Thyroid gland (tissue), 4 donors: ENCODE data around the gene LRRC30. TPM values are rescaled to one million over a fixed set of nuclear protein-coding genes. Genes with fewer than 3 reads are reported as not detected.

Source experiments
- DNase-seq, 2 donors: peaks; one replicate each; pipeline ENCODE4 v3.0.0-alpha.2; 2019
- H3K27ac ChIP-seq, 3 donors: fragments of 200-600 bp; sonication (generic); 1 replicate in 2 of 3; 2 replicates in 1 of 3; pipeline ENCODE4 v1.5.1; 2016 to 2019; ENCODE audit warnings: mild to moderate bottlenecking in 1 of 3, moderate library complexity in 1 of 3
- H3K27me3 ChIP-seq: fragments of 200-600 bp; sonication (generic); one replicate; pipeline ENCODE4 v1.5.1; 2019
- H3K36me3 ChIP-seq, 2 donors: fragments of 200-600 bp; sonication (generic); one replicate each; pipeline ENCODE4 v1.5.1; 2016 to 2019
- H3K4me1 ChIP-seq, 2 donors: fragments of 200-600 bp; sonication (generic); one replicate each; pipeline ENCODE4 v1.5.1; 2017 to 2019
- H3K4me3 ChIP-seq, 3 donors: fragments of 200-600 bp; sonication (generic); replicated peaks in 1 of 3; 1 replicate in 2 of 3; 2 replicates in 1 of 3; pipeline ENCODE4 v1.5.1; 2016; ENCODE audit warnings: mild to moderate bottlenecking in 1 of 3
- H3K9me3 ChIP-seq: fragments of 200-600 bp; sonication (generic); one replicate; pipeline ENCODE4 v1.5.1; 2017
- CTCF ChIP-seq, 6 experiments: fragments of 200-600 bp in 3 of 6; fragments of 450-650 bp in 3 of 6; sonication (generic) in 3 of 6; IDR thresholded peaks; one replicate each; pipeline ENCODE4 v1.5.1; 2016 to 2019; ENCODE audit warnings: antibody characterized with exemption in 6 of 6, mild to moderate bottlenecking in 2 of 6, inconsistent platforms in 1 of 6, moderate library complexity in 1 of 6
- POLR2A ChIP-seq, 2 donors: fragments of 450-650 bp; IDR thresholded peaks; one replicate each; pipeline ENCODE4 v1.6.1; 2017; ENCODE audit warnings: antibody characterized with exemption in 2 of 2, mild to moderate bottlenecking in 2 of 2, moderate library complexity in 1 of 2
- WGBS, 2 donors: methylation state at CpG; one replicate each; pipeline ENCODE4 v1.1.5; 2017; 5-methylcytosine and 5-hydroxymethylcytosine counted together
- intact Hi-C: fragments of 100-400 bp; cut with DNase I; formaldehyde crosslinking; loops from one replicate; pipeline ENCODE4 v1.15.1; 2023
- total RNA-seq, 4 donors: library from RNA; depleted of rRNA; stranded (reverse); fragments of >200 nt; gene quantifications; one replicate each; pipeline ENCODE4 v1.2.3, GENCODE V29; 2016

The LRRC30 gene
- total RNA-seq, 4 donors from 2014 or later, result not detected

- 94 to 100% methylated on average over 2 of the region's 3 CpGs for WGBS, 2 donors
- no peak overlapping the region for H3K27ac ChIP-seq
- H3K36me3 ChIP-seq, result no peaks in the 10 kb centered on the region
- H3K4me1 ChIP-seq, result peaks cover 9 to 10% of the 10 kb centered on the region in 2 donors
- intact Hi-C loops, result no loop called here
- no peak overlapping the region for H3K4me3 ChIP-seq
- H3K9me3 ChIP-seq, result no peaks in the 10 kb centered on the region
- TF ChIP-seq CTCF (IDR thresholded peaks at IDR 0.05) (no peak), POLR2A (IDR thresholded peaks at IDR 0.05) (no peak)
- no peak for DNase-seq
- no peaks in the 10 kb centered on the region for H3K27me3 ChIP-seq
Measured at GRCh38 chr18:7261199-7261598, 30.3 kb downstream of the LRRC30 start.

DNA sequence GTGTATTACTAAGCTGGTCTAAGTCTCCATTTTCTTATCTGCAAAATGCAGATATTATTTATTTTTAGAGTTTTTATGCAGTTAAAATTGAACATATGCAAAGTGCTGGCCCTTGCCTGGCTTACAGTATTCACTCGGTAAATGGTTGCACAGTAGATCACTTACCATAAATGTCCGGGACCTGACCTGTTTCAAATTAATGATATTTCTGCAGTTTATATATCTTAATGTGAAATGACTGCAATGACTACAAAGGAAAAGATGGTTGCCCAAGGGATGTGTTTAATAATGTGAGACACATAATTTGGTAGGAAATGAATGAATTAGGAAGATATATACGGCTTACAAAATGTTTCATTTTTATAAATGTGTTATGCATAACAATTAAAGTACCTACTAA is 37.1 kb downstream of the LRRC30 start:
- Histone ChIP-seq H3K9me3 (no peaks in the 10 kb centered on the region), H3K4me3 (no peak overlapping the region), H3K36me3 (no peaks in the 10 kb centered on the region), H3K27ac (no peak overlapping the region), H3K27me3 (no peaks in the 10 kb centered on the region), H3K4me1 (peaks cover 6 to 10% of the 10 kb centered on the region in 2 donors)
- DNase-seq, result no peak
- TF ChIP-seq POLR2A (IDR thresholded peaks at IDR 0.05) (no peak), CTCF (IDR thresholded peaks at IDR 0.05) (no peak)
- intact Hi-C loops, result no loop called here
- whole genome bisulfite sequencing, 2 donors, result 87 to 90% methylated on average over 3 of the region's 3 CpGs

- Histone ChIP-seq H3K27me3 (no peaks in the 10 kb centered on the region), H3K4me3 (no peak overlapping the region), H3K9me3 (no peaks in the 10 kb centered on the region), H3K27ac (no peak overlapping the region), H3K4me1 (peaks cover 9 to 15% of the 10 kb centered on the region in 2 donors), H3K36me3 (no peaks in the 10 kb centered on the region)
- WGBS, 2 donors, result 90 to 91% methylated on average over 6 of the region's 6 CpGs
- DNase-seq, result no peak
- TF ChIP-seq CTCF (IDR thresholded peaks at IDR 0.05), result no peak
- TF ChIP-seq POLR2A (IDR thresholded peaks at IDR 0.05), result no peak
- intact Hi-C loops, result loop anchor here (5.0 kb wide), 3 partner anchors 187 to 1122 kb away; partner anchors contain the start of gene PTPRM
Measured at GRCh38 chr18:7269942-7270341, 39.1 kb downstream of the LRRC30 start.

GRCh38 chr18:7272311-7273049 is 41.6 kb downstream of the LRRC30 start:
- intact Hi-C loops, result loop anchor here (5.0 kb wide), 3 partner anchors 185 to 1120 kb away; partner anchors contain the start of gene PTPRM
- H3K4me3 ChIP-seq, result no peak overlapping the region
- WGBS, 2 donors, result 27 to 30% methylated on average over 21 to 24 of the region's 24 CpGs
- peak overlapping the region in 2 of 3 donors; percentile 49 to 74 for H3K27ac ChIP-seq
- peak; percentile 76 to 80 for DNase-seq
- TF ChIP-seq POLR2A (IDR thresholded peaks at IDR 0.05) (no peak), CTCF (IDR thresholded peaks at IDR 0.05) (peak in 5 of 6 experiments; percentile 29 to 73 (median 61))
- H3K9me3 ChIP-seq, result no peaks in the 10 kb centered on the region
- H3K27me3 ChIP-seq, result no peaks in the 10 kb centered on the region
- H3K36me3 ChIP-seq, result no peaks in the 10 kb centered on the region
- peaks cover 9 to 15% of the 10 kb centered on the region in 2 donors for H3K4me1 ChIP-seq

- Histone ChIP-seq H3K9me3 (no peaks in the 10 kb centered on the region), H3K27me3 (no peaks in the 10 kb centered on the region), H3K27ac (peak overlapping the region in 2 of 3 donors; percentile 49 to 74), H3K36me3 (no peaks in the 10 kb centered on the region), H3K4me3 (no peak overlapping the region), H3K4me1 (peaks cover 9 to 15% of the 10 kb centered on the region in 2 donors)
- DNase-seq, result peak; percentile 35 to 40
- intact Hi-C loops, result loop anchor here (5.0 kb wide), 3 partner anchors 184 to 1119 kb away; partner anchors contain the start of gene PTPRM
- no peak for TF ChIP-seq CTCF (IDR thresholded peaks at IDR 0.05)
- no peak for TF ChIP-seq POLR2A (IDR thresholded peaks at IDR 0.05)
- 44 to 61% methylated on average over 12 of the region's 12 CpGs for WGBS, 2 donors
Measured at GRCh38 chr18:7273301-7273921, 42.5 kb downstream of the LRRC30 start.
